Astrocyte (in vitro differentiated cells and primary cell): Measurements from ENCODE around the gene GTF2H4. TPM values are rescaled to one million over a fixed set of nuclear protein-coding genes. Genes with fewer than 3 reads are reported as not detected.

ENCODE experiments used
- DNase-seq: peaks from one replicate; pipeline ENCODE4 v3.0.0-alpha.2; 2010; ENCODE audit warnings: low read depth
- FAIRE-seq: peaks from 2 replicates; lab custom pipeline; 2011; peaks lifted over from hg19 to GRCh38; lab: Jason Lieb, UNC
- H2AFZ ChIP-seq: 2 replicates; pipeline ENCODE4 v1.6.0; 2012; ENCODE audit warnings: low read depth, low read length, inconsistent platforms
- H3K27ac ChIP-seq: 2 replicates; pipeline ENCODE4 v1.5.1; 2011; ENCODE audit warnings: low read depth, low read length, inconsistent platforms
- H3K27me3 ChIP-seq: 2 replicates; pipeline ENCODE4 v1.6.0; 2011; ENCODE audit warnings: low read length, inconsistent platforms; ENCODE audit not compliant: insufficient read depth
- H3K36me3 ChIP-seq: 2 replicates; pipeline ENCODE4 v1.5.1; 2011; ENCODE audit warnings: low read length, inconsistent platforms; ENCODE audit not compliant: insufficient read depth
- H3K4me1 ChIP-seq: 2 replicates; pipeline ENCODE4 v1.5.1; 2011; ENCODE audit warnings: low read length, inconsistent platforms; ENCODE audit not compliant: insufficient read depth
- H3K4me2 ChIP-seq: 2 replicates; pipeline ENCODE4 v1.6.0; 2012; ENCODE audit warnings: low read length, inconsistent platforms
- H3K4me3 ChIP-seq: 2 replicates; pipeline ENCODE4 v1.5.1; 2011; ENCODE audit warnings: low read depth, mild to moderate bottlenecking, low read length, inconsistent platforms; ENCODE audit not compliant: insufficient read depth
- H3K79me2 ChIP-seq: 2 replicates; pipeline ENCODE4 v1.6.0; 2012; ENCODE audit warnings: mild to moderate bottlenecking, low read length, inconsistent platforms; ENCODE audit not compliant: insufficient read depth
- H3K9ac ChIP-seq: 2 replicates; pipeline ENCODE4 v1.6.0; 2012; ENCODE audit warnings: mild to moderate bottlenecking, low read length, inconsistent platforms
- H3K9me3 ChIP-seq: 2 replicates; pipeline ENCODE4 v1.5.1; 2012; ENCODE audit warnings: low read depth, mild to moderate bottlenecking, low read length, inconsistent platforms; ENCODE audit not compliant: insufficient read depth
- H4K20me1 ChIP-seq: 2 replicates; pipeline ENCODE4 v1.6.0; 2012; ENCODE audit warnings: low read length, inconsistent platforms; ENCODE audit not compliant: insufficient read depth
- H3K27ac Mint-ChIP-seq: one replicate; pipeline ENCODE4 v1.8.0; 2021; ENCODE audit warnings: mild to moderate bottlenecking, mixed read lengths; ENCODE audit not compliant: unreplicated experiment
- H3K27me3 Mint-ChIP-seq: one replicate; pipeline ENCODE4 v1.8.0; 2021; ENCODE audit warnings: low read depth, mixed read lengths; ENCODE audit not compliant: unreplicated experiment
- H3K36me3 Mint-ChIP-seq: one replicate; pipeline ENCODE4 v1.8.0; 2021; ENCODE audit warnings: low read depth, mixed read lengths; ENCODE audit not compliant: unreplicated experiment
- H3K4me1 Mint-ChIP-seq: one replicate; pipeline ENCODE4 v1.8.0; 2021; ENCODE audit warnings: low read depth, mixed read lengths; ENCODE audit not compliant: unreplicated experiment
- H3K4me3 Mint-ChIP-seq: one replicate; pipeline ENCODE4 v1.8.0; 2021; ENCODE audit warnings: mild to moderate bottlenecking, moderate library complexity, mixed read lengths; ENCODE audit not compliant: unreplicated experiment
- H3K9me3 Mint-ChIP-seq: one replicate; pipeline ENCODE4 v1.8.0; 2021; ENCODE audit warnings: mild to moderate bottlenecking, mixed read lengths; ENCODE audit not compliant: unreplicated experiment
- EZH2 ChIP-seq: IDR thresholded peaks from 2 replicates; pipeline ENCODE4 v1.6.1; 2012; ENCODE audit warnings: mild to moderate bottlenecking, low read length, inconsistent platforms; ENCODE audit not compliant: insufficient read depth
- total RNA-seq: library from RNA; stranded (reverse); gene quantifications from 2 replicates; pipeline ENCODE4 v1.2.1, GENCODE V29; 2021
- TF ChIP-seq, protein P1 (sequence below): IDR thresholded peaks from 2 replicates; pipeline ENCODE4 v1.5.1; 2011; ENCODE audit warnings: low read depth, mild to moderate bottlenecking, inconsistent platforms, low read length, moderate library complexity; ENCODE audit not compliant: insufficient read depth

GTF2H4 gene
- total RNA-seq, 1 donor from 2014 or later, result 34.3 TPM

DNA sequence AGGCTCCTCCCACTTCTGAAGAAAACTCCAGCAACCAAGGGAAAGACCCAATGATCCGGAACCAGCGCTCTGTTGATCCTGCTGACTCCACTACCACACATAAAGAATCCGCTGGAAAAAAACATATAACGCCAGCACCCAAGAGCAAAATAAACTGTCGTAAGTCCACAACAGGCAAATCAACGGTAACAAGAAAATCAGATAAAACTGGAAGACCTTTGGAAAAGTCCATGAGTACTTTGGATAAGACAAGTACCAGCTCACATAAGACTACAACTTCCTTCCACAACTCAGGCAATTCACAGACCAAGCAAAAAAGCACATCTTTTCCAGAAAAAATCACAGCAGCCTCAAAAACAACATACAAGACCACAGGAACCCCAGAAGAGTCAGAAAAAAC lies 40.8 kb downstream of the GTF2H4 start:
- H3K36me3 Mint-ChIP-seq, result no peaks in the 10 kb centered on the region
- H3K27me3 Mint-ChIP-seq, result peaks cover 81% of the 10 kb centered on the region
- TF ChIP-seq EZH2, result no peak
- TF ChIP-seq, protein P1, sequence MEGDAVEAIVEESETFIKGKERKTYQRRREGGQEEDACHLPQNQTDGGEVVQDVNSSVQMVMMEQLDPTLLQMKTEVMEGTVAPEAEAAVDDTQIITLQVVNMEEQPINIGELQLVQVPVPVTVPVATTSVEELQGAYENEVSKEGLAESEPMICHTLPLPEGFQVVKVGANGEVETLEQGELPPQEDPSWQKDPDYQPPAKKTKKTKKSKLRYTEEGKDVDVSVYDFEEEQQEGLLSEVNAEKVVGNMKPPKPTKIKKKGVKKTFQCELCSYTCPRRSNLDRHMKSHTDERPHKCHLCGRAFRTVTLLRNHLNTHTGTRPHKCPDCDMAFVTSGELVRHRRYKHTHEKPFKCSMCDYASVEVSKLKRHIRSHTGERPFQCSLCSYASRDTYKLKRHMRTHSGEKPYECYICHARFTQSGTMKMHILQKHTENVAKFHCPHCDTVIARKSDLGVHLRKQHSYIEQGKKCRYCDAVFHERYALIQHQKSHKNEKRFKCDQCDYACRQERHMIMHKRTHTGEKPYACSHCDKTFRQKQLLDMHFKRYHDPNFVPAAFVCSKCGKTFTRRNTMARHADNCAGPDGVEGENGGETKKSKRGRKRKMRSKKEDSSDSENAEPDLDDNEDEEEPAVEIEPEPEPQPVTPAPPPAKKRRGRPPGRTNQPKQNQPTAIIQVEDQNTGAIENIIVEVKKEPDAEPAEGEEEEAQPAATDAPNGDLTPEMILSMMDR, result no peak
- H3K27me3 ChIP-seq, result peaks cover 10% of the 10 kb centered on the region
- H3K4me3 Mint-ChIP-seq, result no peak overlapping the region
- H3K9me3 Mint-ChIP-seq, result peaks cover 21% of the 10 kb centered on the region
- H3K9me3 ChIP-seq, result no peaks in the 10 kb centered on the region
- H3K4me3 ChIP-seq, result no peak overlapping the region
- no peak overlapping the region for H3K27ac Mint-ChIP-seq
- H3K4me1 ChIP-seq, result no peaks in the 10 kb centered on the region
- no peaks in the 10 kb centered on the region for H3K36me3 ChIP-seq
- no peak overlapping the region for H2AFZ ChIP-seq
- H4K20me1 ChIP-seq, result no peaks in the 10 kb centered on the region
- no peak overlapping the region for H3K27ac ChIP-seq
- no peaks in the 10 kb centered on the region for H3K4me1 Mint-ChIP-seq
- H3K4me2 ChIP-seq, result no peak overlapping the region
- no peak for DNase-seq
- H3K9ac ChIP-seq, result no peak overlapping the region
- FAIRE-seq, result no peak
- H3K79me2 ChIP-seq, result no peaks in the 10 kb centered on the region

DNA sequence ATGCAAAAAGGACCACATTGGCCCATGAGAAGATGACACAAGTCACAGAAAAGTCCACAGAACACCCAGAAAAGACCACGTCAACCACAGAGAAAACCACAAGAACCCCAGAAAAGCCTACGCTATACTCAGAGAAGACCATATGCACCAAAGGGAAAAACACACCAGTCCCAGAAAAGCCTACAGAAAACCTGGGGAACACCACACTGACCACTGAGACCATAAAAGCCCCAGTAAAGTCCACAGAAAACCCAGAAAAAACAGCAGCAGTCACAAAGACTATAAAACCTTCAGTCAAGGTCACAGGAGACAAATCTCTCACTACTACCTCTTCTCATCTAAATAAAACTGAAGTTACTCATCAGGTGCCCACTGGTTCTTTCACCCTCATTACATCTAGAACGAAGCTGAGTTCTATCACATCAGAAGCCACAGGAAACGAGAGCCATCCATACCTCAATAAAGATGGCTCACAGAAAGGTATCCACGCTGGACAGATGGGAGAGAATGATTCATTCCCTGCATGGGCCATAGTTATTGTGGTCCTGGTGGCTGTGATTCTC lies 44.0 kb downstream of the GTF2H4 start:
- no peak overlapping the region for H3K4me3 ChIP-seq
- no peak overlapping the region for H3K9ac ChIP-seq
- no peak for TF ChIP-seq EZH2
- TF ChIP-seq, protein P1, result no peak
- no peak overlapping the region for H3K27ac ChIP-seq
- no peak overlapping the region for H3K4me3 Mint-ChIP-seq
- H3K27me3 Mint-ChIP-seq, result peaks cover 91% of the 10 kb centered on the region
- H2AFZ ChIP-seq, result no peak overlapping the region
- DNase-seq (no peak), FAIRE-seq (no peak)
- H3K4me2 ChIP-seq, result no peak overlapping the region
- H3K36me3 ChIP-seq, result no peaks in the 10 kb centered on the region
- H4K20me1 ChIP-seq, result no peaks in the 10 kb centered on the region
- H3K9me3 ChIP-seq, result no peaks in the 10 kb centered on the region
- no peaks in the 10 kb centered on the region for H3K79me2 ChIP-seq
- H3K27ac Mint-ChIP-seq, result no peak overlapping the region
- H3K4me1 Mint-ChIP-seq, result peaks cover 6% of the 10 kb centered on the region
- peaks cover 19% of the 10 kb centered on the region for H3K27me3 ChIP-seq
- H3K4me1 ChIP-seq, result peaks cover 6% of the 10 kb centered on the region
- no peaks in the 10 kb centered on the region for H3K36me3 Mint-ChIP-seq
- peaks cover 23% of the 10 kb centered on the region for H3K9me3 Mint-ChIP-seq

DNA sequence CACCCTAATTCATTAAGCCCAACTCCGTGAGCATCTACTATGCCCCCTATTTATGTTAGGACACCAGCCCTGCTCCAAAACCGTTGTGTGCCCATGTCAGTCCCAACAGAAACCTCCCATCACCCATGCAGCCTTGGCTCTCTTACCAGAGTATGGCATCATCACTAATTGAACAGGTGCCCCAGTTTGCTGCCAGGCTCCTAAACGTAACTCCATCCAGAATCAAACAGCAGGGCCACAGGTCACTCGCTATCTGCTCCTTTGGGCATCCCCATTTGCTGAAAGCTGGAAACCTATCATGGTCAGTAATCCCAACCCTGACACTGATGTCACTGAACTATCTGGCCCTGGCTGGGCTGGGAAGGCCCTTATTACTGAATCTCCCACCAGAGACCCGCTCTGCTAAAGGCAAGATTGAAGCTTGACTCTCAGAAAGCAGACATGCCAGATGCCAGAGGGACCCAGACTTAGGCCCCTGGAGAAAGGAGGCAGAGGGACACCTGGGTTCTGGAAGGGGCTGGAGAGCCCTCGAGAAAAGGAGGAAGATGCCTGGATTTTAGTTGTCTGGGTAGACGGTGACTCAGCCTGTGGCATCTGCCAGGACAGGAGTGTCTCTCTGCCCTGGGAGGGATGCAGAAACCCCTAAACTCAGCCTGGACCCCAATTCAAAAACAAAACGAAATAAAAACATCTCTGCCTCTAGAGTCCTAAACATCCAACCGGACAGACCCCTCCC lies 46.8 kb downstream of the GTF2H4 start:
- Mint-ChIP-seq H3K9me3 (peaks cover 20% of the 10 kb centered on the region), H3K36me3 (no peaks in the 10 kb centered on the region), H3K27ac (peak overlapping the region; percentile 11), H3K4me3 (no peak overlapping the region), H3K4me1 (peaks cover 6% of the 10 kb centered on the region), H3K27me3 (peaks cover 72% of the 10 kb centered on the region)
- Histone ChIP-seq H3K4me3 (peak overlapping the region; percentile 47), H3K4me1 (peaks cover 6% of the 10 kb centered on the region), H3K36me3 (no peaks in the 10 kb centered on the region), H4K20me1 (no peaks in the 10 kb centered on the region), H3K9ac (peak overlapping the region; percentile 70), H3K27ac (no peak overlapping the region), H3K4me2 (peak overlapping the region; percentile 86), H3K9me3 (no peaks in the 10 kb centered on the region), H3K27me3 (peaks cover 21% of the 10 kb centered on the region), H2AFZ (peak overlapping the region; percentile 82), H3K79me2 (no peaks in the 10 kb centered on the region)
- DNase-seq, result no peak
- no peak for FAIRE-seq
- TF ChIP-seq, protein P1, result no peak
- no peak for TF ChIP-seq EZH2
